ENCODE data around the gene GNB1L.

DNA sequence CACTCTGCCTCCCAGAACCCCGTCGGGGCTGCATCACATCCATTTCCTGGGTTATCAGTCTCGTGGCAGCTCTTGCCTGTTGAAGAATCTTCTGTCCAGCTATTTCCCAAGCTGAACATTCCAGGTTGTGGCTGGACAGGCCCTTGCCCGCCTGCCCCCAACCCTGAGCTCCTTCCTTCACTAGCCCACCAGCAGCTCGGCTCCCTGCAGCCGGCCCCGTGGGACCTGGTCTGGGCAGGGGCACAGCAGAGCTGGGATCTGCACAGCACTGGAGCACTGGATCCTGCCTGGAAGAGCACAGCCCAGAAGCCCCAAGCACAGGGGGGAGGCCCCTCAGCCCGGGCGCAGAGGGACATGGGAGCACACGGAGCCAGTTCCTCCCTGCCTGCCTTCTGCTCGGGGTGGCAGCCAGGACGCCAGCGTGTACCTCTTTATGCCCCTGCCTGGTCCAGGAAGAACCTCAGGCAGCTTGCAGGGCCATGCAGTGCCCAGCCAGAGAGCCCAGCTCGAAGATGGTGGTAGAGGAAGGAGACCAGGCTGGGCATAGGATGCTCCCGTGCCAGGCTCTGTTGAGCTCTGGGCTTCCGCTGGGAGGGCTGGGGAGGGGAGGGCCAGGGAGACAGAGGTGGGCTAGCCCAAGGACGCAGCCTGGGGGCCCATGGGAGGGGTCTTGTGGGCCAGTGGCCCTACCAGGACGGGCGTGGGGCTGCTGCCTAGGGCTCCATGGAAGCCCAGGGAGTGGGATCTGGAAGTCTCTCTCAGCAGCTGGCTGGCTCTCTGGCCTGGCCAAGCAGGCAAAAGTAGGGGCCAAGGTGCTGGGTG is 16.6 kb upstream of the GNB1L start:
- no peak for TF ChIP-seq POLR2AphosphoS5 (IDR thresholded peaks at IDR 0.05)
- TF ChIP-seq, protein P1, sequence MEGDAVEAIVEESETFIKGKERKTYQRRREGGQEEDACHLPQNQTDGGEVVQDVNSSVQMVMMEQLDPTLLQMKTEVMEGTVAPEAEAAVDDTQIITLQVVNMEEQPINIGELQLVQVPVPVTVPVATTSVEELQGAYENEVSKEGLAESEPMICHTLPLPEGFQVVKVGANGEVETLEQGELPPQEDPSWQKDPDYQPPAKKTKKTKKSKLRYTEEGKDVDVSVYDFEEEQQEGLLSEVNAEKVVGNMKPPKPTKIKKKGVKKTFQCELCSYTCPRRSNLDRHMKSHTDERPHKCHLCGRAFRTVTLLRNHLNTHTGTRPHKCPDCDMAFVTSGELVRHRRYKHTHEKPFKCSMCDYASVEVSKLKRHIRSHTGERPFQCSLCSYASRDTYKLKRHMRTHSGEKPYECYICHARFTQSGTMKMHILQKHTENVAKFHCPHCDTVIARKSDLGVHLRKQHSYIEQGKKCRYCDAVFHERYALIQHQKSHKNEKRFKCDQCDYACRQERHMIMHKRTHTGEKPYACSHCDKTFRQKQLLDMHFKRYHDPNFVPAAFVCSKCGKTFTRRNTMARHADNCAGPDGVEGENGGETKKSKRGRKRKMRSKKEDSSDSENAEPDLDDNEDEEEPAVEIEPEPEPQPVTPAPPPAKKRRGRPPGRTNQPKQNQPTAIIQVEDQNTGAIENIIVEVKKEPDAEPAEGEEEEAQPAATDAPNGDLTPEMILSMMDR (IDR thresholded peaks at IDR 0.05): no peak

All from gastroesophageal sphincter (tissue), 3 donors.